Stimulated activated CD4-positive, alpha-beta T cell treated with anti-CD3 and anti-CD28 coated beads, Interleukin-4, amount 100 ng/mL, for 4 hours (primary cell): ENCODE measurements around the gene SLC25A21.
"Not testable (repeated sequence)": the region's sequence is repeated elsewhere in the genome, so short reads cannot be mapped to it uniquely, and the experiment has no call there.

ENCODE experiments used
- DNase-seq, 2 experiments: peaks; one replicate each; pipeline ENCODE4 v3.0.0-alpha.2; 2020

SLC25A21 gene

DNA sequence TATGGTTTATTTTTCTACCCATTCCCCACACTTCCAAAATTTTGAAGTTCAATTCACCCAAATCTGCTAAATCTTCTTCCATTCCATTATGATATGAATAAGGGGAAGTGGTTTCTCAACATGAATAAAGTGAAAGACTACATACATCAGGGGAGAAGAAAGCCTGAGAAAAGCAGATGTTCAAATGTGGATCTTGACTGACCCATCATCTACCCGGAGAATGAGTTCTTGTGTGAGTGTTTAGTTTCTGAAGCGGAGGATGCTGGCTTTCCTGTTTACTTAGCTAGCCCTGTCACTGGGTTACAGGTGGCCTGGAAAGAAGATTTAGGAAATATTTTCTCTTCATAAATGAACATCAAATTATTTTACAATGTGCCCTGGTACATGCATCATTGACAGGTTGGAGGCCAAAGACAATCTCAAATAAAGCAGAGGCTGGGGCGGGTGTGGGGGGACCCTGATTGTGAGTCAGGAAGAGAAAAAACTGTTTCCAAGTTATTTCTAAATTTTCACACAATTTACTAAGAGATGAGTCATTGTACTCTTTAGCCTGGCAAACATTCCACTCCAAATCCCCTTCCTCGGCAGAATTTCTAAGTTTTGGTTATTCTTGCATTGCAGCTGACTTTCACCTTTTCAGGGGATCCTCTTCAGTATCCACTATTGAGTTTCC, 135.6 kb downstream of the SLC25A21 start:
- DNase-seq: no peak

DNA sequence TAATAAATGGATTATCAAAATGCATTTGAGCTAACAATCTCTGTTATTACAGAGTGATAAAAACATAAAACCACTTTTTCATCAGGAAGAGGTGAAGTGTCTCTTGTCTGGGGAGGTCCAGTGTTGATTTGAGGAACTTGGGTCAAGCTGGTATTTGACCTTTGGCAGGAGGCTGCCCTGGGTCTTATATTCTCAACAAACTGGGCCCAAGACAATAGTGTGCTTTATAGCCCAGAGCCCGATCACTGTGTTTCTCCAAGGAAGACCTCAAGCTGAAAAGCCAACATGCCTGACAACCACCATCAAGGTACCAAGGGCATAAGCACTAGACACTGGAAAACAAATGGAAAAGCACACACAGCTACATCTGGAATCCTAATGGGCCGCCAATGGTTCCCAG, 137.0 kb downstream of the SLC25A21 start:
- no peak for DNase-seq

GRCh38 chr14:37034410-37035285, 137.8 kb downstream of the SLC25A21 start:
- DNase-seq: no peak

DNA sequence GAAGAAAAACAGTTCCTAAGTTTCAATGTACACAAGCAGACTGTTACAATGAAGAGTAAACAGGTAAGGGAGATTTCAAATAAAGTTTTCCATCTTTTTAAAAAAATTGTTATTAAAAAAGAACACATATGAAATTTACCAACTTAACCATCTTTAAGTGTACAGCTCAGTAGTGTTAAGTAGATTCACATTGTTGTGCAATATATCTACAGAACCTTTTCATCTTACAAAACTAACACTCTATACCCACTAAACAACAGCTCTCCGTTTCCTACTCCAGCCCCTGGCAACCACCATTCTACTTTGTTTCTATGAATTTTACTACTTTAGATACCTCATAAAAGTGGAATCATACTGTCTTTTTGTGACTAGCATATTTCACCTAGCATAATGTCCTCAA, 139.5 kb downstream of the SLC25A21 start:
- no peak for DNase-seq

GRCh38 chr14:37027188-37027824, 145.1 kb downstream of the SLC25A21 start:
- no peak for DNase-seq

- no peak for DNase-seq
These were observed 148.4 kb downstream of the SLC25A21 start for GRCh38 chr14:37023875-37024565.

- no peak for DNase-seq
These were observed 151.0 kb downstream of the SLC25A21 start for GRCh38 chr14:37021390-37021789.

DNA sequence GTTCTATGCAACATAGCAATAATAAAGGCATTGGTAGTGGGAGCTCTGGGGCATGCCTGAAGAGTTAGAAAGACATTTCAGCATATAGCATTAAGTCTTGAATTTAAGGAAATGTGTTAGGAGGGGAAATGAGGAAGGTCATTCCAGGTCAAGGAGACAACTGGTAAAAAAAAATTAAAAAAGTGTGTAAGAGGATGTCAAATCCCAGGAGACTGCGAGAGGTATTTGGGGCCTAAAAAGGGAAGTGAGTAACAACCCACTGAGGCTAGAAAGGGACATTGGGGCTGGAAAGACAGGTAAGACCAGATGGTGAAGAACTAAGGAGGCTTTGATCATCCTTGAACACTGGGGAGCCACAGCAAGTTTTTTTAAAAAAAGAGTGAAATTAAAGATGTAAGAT, 152.9 kb downstream of the SLC25A21 start:
- no peak for DNase-seq

DNA sequence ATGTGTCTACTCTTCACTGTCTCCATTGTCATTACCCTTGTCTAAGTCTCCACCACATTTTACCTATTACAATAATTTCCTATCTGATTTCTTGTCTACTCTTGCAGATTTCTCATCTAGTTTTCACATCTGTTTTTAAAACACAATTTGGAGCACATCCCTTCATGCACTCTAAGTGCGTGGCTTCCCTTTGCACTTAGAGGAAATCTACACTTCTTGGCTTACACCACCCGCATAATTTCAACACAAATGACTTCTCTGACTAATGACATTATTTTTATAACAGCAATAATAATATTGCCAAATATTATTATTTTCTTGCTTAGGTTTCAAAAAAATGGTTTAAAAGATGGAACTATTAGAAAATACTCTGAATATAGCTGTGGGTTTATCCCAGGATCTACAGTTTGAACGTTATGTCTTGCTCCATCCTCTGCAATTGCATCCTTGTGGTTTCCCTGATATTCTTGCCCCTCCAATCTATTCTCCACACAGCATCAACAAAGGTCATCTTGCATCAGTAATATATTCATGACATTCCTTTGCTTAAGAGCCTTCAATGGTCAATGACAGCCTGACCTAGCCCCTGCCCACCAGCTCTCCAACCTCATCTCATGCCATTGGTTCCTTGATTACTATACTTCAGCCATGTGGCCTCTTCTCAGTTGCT, 153.7 kb downstream of the SLC25A21 start:
- no peak for DNase-seq

GRCh38 chr14:37013078-37013477, 159.3 kb downstream of the SLC25A21 start:
- no peak for DNase-seq

- no peak for DNase-seq
These were observed 173.7 kb downstream of the SLC25A21 start for GRCh38 chr14:36998686-36999085.

DNA sequence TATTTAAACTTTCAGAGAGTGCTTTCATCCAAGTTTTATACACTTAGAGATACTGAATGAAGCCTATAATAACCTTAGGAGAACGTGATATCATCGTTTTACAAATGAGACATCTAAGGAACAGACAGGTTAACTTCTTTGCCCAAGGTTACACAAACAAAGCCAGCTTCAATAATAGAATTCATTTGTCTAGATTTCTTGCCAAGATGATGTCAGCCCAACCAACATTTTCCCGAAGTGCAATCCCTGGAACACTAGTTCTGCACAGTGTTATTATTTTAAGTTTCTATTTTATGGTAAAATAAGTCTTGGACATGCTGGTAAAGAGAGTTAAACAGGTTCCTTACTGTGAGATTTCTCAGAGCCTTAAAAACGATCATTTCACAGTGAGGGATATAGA, 174.6 kb downstream of the SLC25A21 start:
- DNase-seq: no peak

GRCh38 chr14:36996857-36997590, 175.4 kb downstream of the SLC25A21 start:
- DNase-seq: no peak

DNA sequence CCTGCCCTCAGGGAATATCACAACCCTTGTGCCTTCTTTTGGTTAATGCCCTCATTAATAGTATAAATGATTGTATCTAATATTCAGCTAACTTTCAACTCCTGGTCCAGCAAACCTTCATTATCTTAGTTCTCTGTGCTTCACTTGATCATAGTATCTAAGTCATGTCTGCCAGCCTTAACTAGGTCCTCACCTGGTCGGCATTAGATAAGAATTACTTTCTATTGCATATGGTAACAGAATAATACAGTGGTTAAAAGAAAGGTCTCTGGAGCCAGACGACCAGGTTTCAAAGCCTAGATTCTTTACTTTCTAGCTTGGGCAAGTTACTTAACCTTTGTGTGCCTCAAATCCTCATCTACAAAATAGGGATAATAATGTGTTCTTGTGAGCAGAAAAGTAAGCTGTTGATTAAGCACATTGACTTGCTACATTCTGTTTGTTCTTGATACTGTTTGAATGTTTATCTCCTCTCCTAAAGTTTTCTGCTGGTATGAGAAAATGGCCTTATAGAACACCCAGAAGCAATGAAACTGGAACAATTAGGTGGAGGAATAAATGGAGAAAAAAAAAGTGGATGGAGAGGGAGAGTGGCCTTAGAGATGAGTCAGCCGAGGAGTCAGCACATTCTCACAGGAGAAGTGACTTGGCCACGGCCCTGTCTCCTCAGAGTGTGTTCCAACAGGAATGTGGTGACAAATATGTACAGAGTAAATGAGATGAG, 176.1 kb downstream of the SLC25A21 start:
- no peak for DNase-seq

DNA sequence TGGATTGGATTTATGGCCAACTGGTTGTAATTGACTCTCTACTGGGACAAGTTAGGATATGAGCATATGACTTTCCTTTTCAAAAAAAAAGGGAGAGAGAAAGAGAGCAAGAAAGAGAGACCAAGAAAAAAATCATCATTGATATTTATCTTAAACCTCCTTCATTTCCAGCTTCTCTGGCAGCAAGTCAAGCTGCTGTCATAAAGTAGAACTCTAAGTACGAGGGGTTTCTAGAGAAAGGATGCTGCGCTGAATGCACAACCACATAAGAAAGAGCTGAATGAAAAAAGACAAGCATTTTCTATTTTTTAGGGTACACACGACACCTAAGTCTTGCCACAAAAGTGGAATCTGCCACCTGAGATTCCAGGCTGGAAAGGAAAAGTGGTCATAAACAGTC, 182.6 kb downstream of the SLC25A21 start:
- no peak for DNase-seq

DNA sequence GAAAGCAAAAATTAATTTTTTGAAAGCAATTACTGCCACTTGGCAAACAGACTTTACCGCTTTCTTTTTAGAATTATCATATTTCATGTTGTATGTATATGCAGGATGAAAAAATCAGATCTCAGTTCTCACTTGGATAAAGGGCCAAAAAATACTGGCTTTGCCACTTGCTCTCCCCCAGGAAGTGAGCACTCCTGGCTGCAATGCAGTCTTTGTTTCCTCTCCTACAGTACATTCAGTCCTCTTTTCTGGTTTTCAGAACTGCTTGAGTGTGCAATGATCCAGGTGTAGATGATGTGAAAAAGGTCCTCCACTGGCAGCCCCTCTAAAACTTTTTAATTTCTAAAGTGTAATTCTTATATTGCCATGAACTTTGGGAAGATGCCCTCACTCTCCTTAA, 183.4 kb downstream of the SLC25A21 start:
- no peak for DNase-seq

- DNase-seq: no peak
These were observed 183.8 kb downstream of the SLC25A21 start for GRCh38 chr14:36988568-36988967.

GRCh38 chr14:36986407-36986806, 186.0 kb downstream of the SLC25A21 start:
- no peak for DNase-seq

DNA sequence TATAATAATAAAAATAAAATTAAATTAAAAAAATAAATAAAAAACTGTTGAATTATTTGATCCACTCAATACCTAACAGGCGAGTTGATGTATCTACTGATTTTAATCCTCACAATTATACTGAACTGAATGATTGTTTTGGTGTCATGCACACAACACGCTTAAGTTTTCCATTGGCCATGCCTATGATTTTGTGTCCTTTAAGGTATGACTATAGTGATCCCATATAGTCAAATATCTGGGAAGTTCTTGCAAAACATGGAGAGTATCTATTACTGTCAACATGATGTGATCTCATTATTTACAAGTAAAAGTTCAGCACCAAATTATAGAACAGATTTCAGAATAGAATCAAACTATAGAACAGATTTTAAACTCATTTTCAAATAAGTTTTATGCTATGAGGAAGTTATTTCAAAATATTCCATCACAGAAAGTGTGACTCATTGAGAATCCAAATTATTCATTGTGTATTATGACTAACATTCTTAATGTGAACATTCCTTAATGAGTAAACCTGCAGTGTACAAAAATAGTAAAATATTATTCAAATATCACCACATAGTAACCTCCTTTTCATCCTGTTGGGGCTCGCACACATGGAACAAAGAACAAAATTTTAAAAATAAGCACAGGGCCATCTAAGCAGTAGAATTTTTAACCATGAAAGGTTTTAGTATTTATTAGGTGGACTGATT, 190.4 kb downstream of the SLC25A21 start:
- DNase-seq: no peak

GRCh38 chr14:36980413-36980812, 192.0 kb downstream of the SLC25A21 start:
- not testable (repeated sequence) for DNase-seq

DNA sequence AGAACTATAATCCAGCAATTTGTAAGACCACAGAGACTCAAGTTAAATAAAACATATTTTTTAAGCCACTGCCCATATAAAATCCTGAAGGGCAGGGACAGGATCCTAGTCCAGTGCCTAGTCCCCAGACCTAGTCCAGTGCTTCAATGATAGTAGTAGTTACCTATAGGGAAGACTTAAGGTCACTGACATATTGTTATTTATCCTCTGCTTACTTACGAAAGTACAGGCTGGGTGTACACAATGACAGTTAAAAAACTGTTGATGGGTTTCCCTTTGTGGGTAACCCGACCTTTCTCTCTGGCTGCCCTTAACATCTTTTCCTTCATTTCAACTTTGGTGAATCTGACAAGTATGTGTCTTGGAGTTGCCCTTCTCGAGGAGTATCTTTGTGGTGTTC, 192.5 kb downstream of the SLC25A21 start:
- DNase-seq: no peak
